Cardiac muscle cell (in vitro differentiated cells and primary cell): ENCODE data around the gene TMTC2. TPM values are rescaled to one million over a fixed set of nuclear protein-coding genes. Genes with fewer than 3 reads are reported as not detected.
A peak's percentile ranks its signal among the peaks of the same experiment; 100 is the strongest.

ENCODE experiments used
- DNase-seq, 2 donors: peaks; one replicate each; pipeline versions ENCODE4 v3.0.0 to v3.0.0-alpha.2; 2010 to 2017; ENCODE audit warnings: low read depth in 1 of 2, low spot score in 1 of 2
- H3K27ac ChIP-seq: fragments of 200-600 bp; sonication (generic); 2 replicates; pipeline ENCODE4 v1.5.1; 2016
- H3K27me3 ChIP-seq: fragments of 200-600 bp; sonication (generic); 2 replicates; pipeline ENCODE4 v1.6.0; 2016; ENCODE audit warnings: control low read depth
- H3K36me3 ChIP-seq: fragments of 200-600 bp; sonication (generic); 2 replicates; pipeline ENCODE4 v1.5.1; 2016; ENCODE audit warnings: control low read depth
- H3K4me1 ChIP-seq: fragments of 200-600 bp; sonication (generic); 2 replicates; pipeline ENCODE4 v1.8.1; 2017; ENCODE audit warnings: low read depth, mild to moderate bottlenecking, mixed run types
- H3K4me3 ChIP-seq: fragments of 200-600 bp; sonication (generic); 2 replicates; pipeline ENCODE4 v1.5.1; 2016; ENCODE audit warnings: mild to moderate bottlenecking
- H3K9me3 ChIP-seq: fragments of 200-600 bp; sonication (generic); 2 replicates; pipeline ENCODE4 v1.5.1; 2017; ENCODE audit warnings: low read depth, mild to moderate bottlenecking, control low read depth
- CTCF ChIP-seq: IDR thresholded peaks from 2 replicates; pipeline ENCODE4 v1.5.1; 2012; ENCODE audit warnings: low read depth, mild to moderate bottlenecking, low read length
- polyA plus RNA-seq: library from polyadenylated mRNA; unstranded; fragments of >200 nt; fragmentation: Nextera tagmentation; extraction: Ambion mirVana; gene quantifications from 2 replicates; pipeline ENCODE4 v1.2.1, GENCODE V29; 2016
- total RNA-seq: library from RNA; depleted of rRNA; stranded (reverse); fragments of >200 nt; gene quantifications from 2 replicates; pipeline ENCODE4 v1.2.3, GENCODE V29; 2016

Gene TMTC2
- total and polyA plus RNA-seq, 2 experiments from 2014 or later: 0.89 to 10.8 TPM

- no peak for DNase-seq
- no peak overlapping the region for H3K4me3 ChIP-seq
These were observed 171.3 kb downstream of the TMTC2 start for GRCh38 chr12:82857911-82858533.

GRCh38 chr12:82858534-82858917, 171.8 kb downstream of the TMTC2 start:
- Histone ChIP-seq H3K9me3 (peaks cover 2% of the 10 kb centered on the region), H3K27ac (no peak overlapping the region), H3K4me1 (peaks cover 5% of the 10 kb centered on the region), H3K36me3 (no peaks in the 10 kb centered on the region), H3K27me3 (no peaks in the 10 kb centered on the region), H3K4me3 (no peak overlapping the region)
- no peak for DNase-seq
- TF ChIP-seq CTCF: no peak

More at GRCh38 chr12:82857911-82858533, 171.3 kb downstream of the TMTC2 start:
- H3K36me3 ChIP-seq: no peaks in the 10 kb centered on the region
- no peak for TF ChIP-seq CTCF
- H3K27ac ChIP-seq: no peak overlapping the region
- no peaks in the 10 kb centered on the region for H3K27me3 ChIP-seq
- peaks cover 2% of the 10 kb centered on the region for H3K9me3 ChIP-seq
- H3K4me1 ChIP-seq: peaks cover 5% of the 10 kb centered on the region

GRCh38 chr12:82862069-82862841, 175.5 kb downstream of the TMTC2 start:
- H3K4me1 ChIP-seq: peaks cover 5% of the 10 kb centered on the region
- TF ChIP-seq CTCF: no peak

GRCh38 chr12:82862876-82863649, 176.4 kb downstream of the TMTC2 start:
- DNase-seq: no peak
- Histone ChIP-seq H3K4me3 (no peak overlapping the region), H3K27me3 (no peaks in the 10 kb centered on the region), H3K27ac (no peak overlapping the region), H3K9me3 (no peaks in the 10 kb centered on the region), H3K36me3 (no peaks in the 10 kb centered on the region), H3K4me1 (no peaks in the 10 kb centered on the region)
- no peak for TF ChIP-seq CTCF

More at GRCh38 chr12:82862069-82862841, 175.5 kb downstream of the TMTC2 start:
- Histone ChIP-seq H3K36me3 (no peaks in the 10 kb centered on the region), H3K4me3 (no peak overlapping the region), H3K9me3 (peaks cover 2% of the 10 kb centered on the region), H3K27ac (no peak overlapping the region), H3K27me3 (no peaks in the 10 kb centered on the region)
- peak in 1 of 2 donors; percentile 63 for DNase-seq

- Histone ChIP-seq H3K27ac (no peak overlapping the region), H3K36me3 (no peaks in the 10 kb centered on the region), H3K27me3 (no peaks in the 10 kb centered on the region), H3K9me3 (no peaks in the 10 kb centered on the region), H3K4me1 (no peaks in the 10 kb centered on the region), H3K4me3 (no peak overlapping the region)
- DNase-seq: no peak
- TF ChIP-seq CTCF: no peak
These were observed 179.6 kb downstream of the TMTC2 start for GRCh38 chr12:82866227-82866775.
